Natural killer cell (primary cell): ENCODE data around the gene SCGB2B2. TPM values are rescaled to one million over a fixed set of nuclear protein-coding genes. Genes with fewer than 3 reads are reported as not detected.

ENCODE experiments used
- ATAC-seq, 3 donors: fragments of 150-1000 bp in 2 of 3; fragments of 200-7000 bp in 1 of 3; cut with Tn5 transposase; 1 replicate in 1 of 3; 2 replicates in 2 of 3; pipeline ENCODE4 v1.10.0; 2021; ENCODE audit warnings: mild to moderate bottlenecking in 2 of 3, moderate library complexity in 2 of 3
- DNase-seq, 2 donors: peaks; one replicate each; pipeline versions ENCODE4 v3.0.0 to v3.0.0-alpha.2; 2013 to 2021; ENCODE audit warnings: mixed read lengths in 1 of 2
- H3K27ac ChIP-seq: one replicate; pipeline ENCODE4 v1.5.1; 2013; ENCODE audit warnings: mild to moderate bottlenecking, low read length
- H3K27me3 ChIP-seq: one replicate; pipeline ENCODE4 v1.6.1; 2013; ENCODE audit warnings: low read length; ENCODE audit not compliant: control insufficient read depth, insufficient read depth
- H3K36me3 ChIP-seq: one replicate; pipeline ENCODE4 v1.6.1; 2013; ENCODE audit warnings: low read length; ENCODE audit not compliant: control insufficient read depth, insufficient read depth
- H3K4me1 ChIP-seq: one replicate; pipeline ENCODE4 v1.6.1; 2013; ENCODE audit warnings: low read length; ENCODE audit not compliant: control insufficient read depth, insufficient read depth
- H3K4me3 ChIP-seq: one replicate; pipeline ENCODE4 v1.5.1; 2013; ENCODE audit warnings: low read length
- H3K9me3 ChIP-seq: one replicate; pipeline ENCODE4 v1.6.1; 2013; ENCODE audit warnings: low read length; ENCODE audit not compliant: control insufficient read depth, insufficient read depth
- H3K27ac Mint-ChIP-seq, 2 donors: one replicate each; pipeline ENCODE4 v1.8.0; 2022; ENCODE audit warnings: mild to moderate bottlenecking in 2 of 2, mixed read lengths in 2 of 2, moderate library complexity in 1 of 2
- H3K27me3 Mint-ChIP-seq, 2 donors: one replicate each; pipeline ENCODE4 v1.8.0; 2022; ENCODE audit warnings: low read depth in 2 of 2, mixed read lengths in 2 of 2
- H3K36me3 Mint-ChIP-seq: one replicate; pipeline ENCODE4 v1.8.0; 2022; ENCODE audit warnings: mixed read lengths
- H3K4me1 Mint-ChIP-seq, 2 donors: one replicate each; pipeline ENCODE4 v1.8.0; 2022; ENCODE audit warnings: mixed read lengths in 2 of 2
- H3K4me3 Mint-ChIP-seq: one replicate; pipeline ENCODE4 v1.8.0; 2022; ENCODE audit warnings: mild to moderate bottlenecking, moderate library complexity, mixed read lengths
- H3K9me3 Mint-ChIP-seq, 2 donors: one replicate each; pipeline ENCODE4 v1.8.0; 2022; ENCODE audit warnings: mixed read lengths in 2 of 2
- CTCF ChIP-seq: fragments of 200-600 bp; IDR thresholded peaks from one replicate; pipeline ENCODE4 v1.8.0; 2022; ENCODE audit warnings: antibody characterized with exemption
- WGBS: methylation state at CpG from one replicate; pipeline ENCODE4 v1.1.7; 2013; ENCODE audit warnings: missing lambda C conversion rate; ENCODE audit not compliant: insufficient coverage; 5-methylcytosine and 5-hydroxymethylcytosine counted together
- intact Hi-C: fragments of 100-400 bp; cut with micrococcal nuclease; formaldehyde crosslinking; loops from one replicate; pipeline ENCODE4 v1.14.2; 2022
- total RNA-seq, 4 donors: library from RNA; stranded (reverse); fragments of 120-200 nt in 1 of 4; gene quantifications; one replicate each; pipeline versions ENCODE4 v1.2.3 to v1.2.4, GENCODE V29; 2013 to 2022

The SCGB2B2 gene
- total RNA-seq, 3 donors from 2014 or later (not counting 1 experiment from before 2014, with no cell fraction given) = 0.52 to 1.3 (median 1.1) TPM

GRCh38 chr19:34677386-34678084, 576 bp upstream of the SCGB2B2 start, which contains the start of gene ZNF302:
ZNF302 (plus strand) TSS chr19:34677678; CDS start chr19:34678805, 1,127 bp downstream.
- intact Hi-C loops = loop anchor here (1.0 to 2.0 kb wide), 2 partner anchors 55 to 96 kb away; partner anchors contain the start of gene ZNF599
- DNase-seq = peak; percentile 93 to 96
- H3K4me3 Mint-ChIP-seq = peak within 1 kb of the TSS; percentile 98
- WGBS = under 1% methylated on average over 74 of the region's 74 CpGs
- H3K9me3 ChIP-seq = peaks cover 3% of the 10 kb centered on the region
- peaks cover 29% of the 10 kb centered on the region in 2 donors for H3K4me1 Mint-ChIP-seq
- TF ChIP-seq CTCF = no peak
- ATAC-seq = peak; percentile 82 to 93 (median 90)
- H3K27ac ChIP-seq = peak within 1 kb of the TSS; percentile 77
- peaks cover 33% of the 10 kb centered on the region for H3K36me3 ChIP-seq
- peaks cover 39% of the 10 kb centered on the region for H3K36me3 Mint-ChIP-seq
- peaks cover 7 to 23% of the 10 kb centered on the region in 2 donors for H3K27me3 Mint-ChIP-seq
- H3K9me3 Mint-ChIP-seq = peaks cover 0 to 5% of the 10 kb centered on the region in 2 donors
- peaks cover 21% of the 10 kb centered on the region for H3K4me1 ChIP-seq
- H3K4me3 ChIP-seq = peak within 1 kb of the TSS; percentile 65
- no peaks in the 10 kb centered on the region for H3K27me3 ChIP-seq
- peak within 1 kb of the TSS; percentile 98 to 99 for H3K27ac Mint-ChIP-seq

DNA sequence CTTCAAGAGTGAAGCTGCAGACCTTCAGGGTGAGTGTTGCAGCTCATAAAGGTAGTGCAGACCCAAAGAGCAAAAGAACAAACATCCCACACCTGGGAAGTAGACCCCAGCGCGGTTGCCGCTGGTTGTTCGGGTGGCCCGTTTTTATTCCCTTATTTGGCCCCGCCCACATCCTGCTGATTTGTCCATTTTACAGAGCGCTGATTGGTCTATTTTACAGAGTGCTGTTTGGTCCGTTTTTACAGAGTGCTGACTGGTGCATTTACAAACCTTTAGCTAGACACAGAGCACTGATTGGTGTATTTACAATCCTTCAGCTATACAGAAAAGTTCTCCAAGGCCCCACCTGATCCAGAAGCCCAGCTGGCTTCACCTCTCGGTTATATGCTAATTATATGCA, 1.0 kb downstream of the SCGB2B2 start:
- no peak overlapping the region for H3K27ac Mint-ChIP-seq
- no peaks in the 10 kb centered on the region for H3K27me3 ChIP-seq
- H3K36me3 ChIP-seq = peaks cover 18% of the 10 kb centered on the region
- H3K4me3 ChIP-seq = no peak overlapping the region
- intact Hi-C loops = loop anchor here (2.0 kb wide), 1 partner anchor 57 kb away; no protein-coding TSS in a partner anchor
- no peak overlapping the region for H3K27ac ChIP-seq
- ATAC-seq = no peak
- 96% methylated on average over 9 of the region's 9 CpGs for WGBS
- no peak overlapping the region for H3K4me3 Mint-ChIP-seq
- no peaks in the 10 kb centered on the region for H3K9me3 ChIP-seq
- no peak for DNase-seq
- H3K4me1 Mint-ChIP-seq = peaks cover 29% of the 10 kb centered on the region in 2 donors
- peaks cover 0 to 5% of the 10 kb centered on the region in 2 donors for H3K9me3 Mint-ChIP-seq
- H3K27me3 Mint-ChIP-seq = peaks cover 11 to 26% of the 10 kb centered on the region in 2 donors
- H3K4me1 ChIP-seq = peaks cover 21% of the 10 kb centered on the region
- H3K36me3 Mint-ChIP-seq = peaks cover 32% of the 10 kb centered on the region
- no peak for TF ChIP-seq CTCF

GRCh38 chr19:34675250-34675649, 1.7 kb downstream of the SCGB2B2 start:
- Histone ChIP-seq H3K4me1 (peaks cover 21% of the 10 kb centered on the region), H3K4me3 (no peak overlapping the region), H3K36me3 (peaks cover 12% of the 10 kb centered on the region), H3K27ac (no peak overlapping the region), H3K27me3 (no peaks in the 10 kb centered on the region), H3K9me3 (no peaks in the 10 kb centered on the region)
- intact Hi-C loops = no loop called here
- DNase-seq (no peak), ATAC-seq (no peak)
- H3K36me3 Mint-ChIP-seq = peaks cover 26% of the 10 kb centered on the region
- H3K4me3 Mint-ChIP-seq = peak overlapping the region; percentile 28
- TF ChIP-seq CTCF = no peak
- no peak overlapping the region for H3K27ac Mint-ChIP-seq
- H3K27me3 Mint-ChIP-seq = peaks cover 11 to 26% of the 10 kb centered on the region in 2 donors
- H3K9me3 Mint-ChIP-seq = peaks cover 0 to 5% of the 10 kb centered on the region in 2 donors
- 100% methylated on average over 3 of the region's 3 CpGs for WGBS
- peaks cover 23 to 29% of the 10 kb centered on the region in 2 donors for H3K4me1 Mint-ChIP-seq
